Measurements from ENCODE around the gene CAPN10. TPM values are rescaled to one million over a fixed set of nuclear protein-coding genes. Genes with fewer than 3 reads are reported as not detected.

Gene CAPN10
- total RNA-seq, 1 donor from 2014 or later = 30.6 TPM

DNA sequence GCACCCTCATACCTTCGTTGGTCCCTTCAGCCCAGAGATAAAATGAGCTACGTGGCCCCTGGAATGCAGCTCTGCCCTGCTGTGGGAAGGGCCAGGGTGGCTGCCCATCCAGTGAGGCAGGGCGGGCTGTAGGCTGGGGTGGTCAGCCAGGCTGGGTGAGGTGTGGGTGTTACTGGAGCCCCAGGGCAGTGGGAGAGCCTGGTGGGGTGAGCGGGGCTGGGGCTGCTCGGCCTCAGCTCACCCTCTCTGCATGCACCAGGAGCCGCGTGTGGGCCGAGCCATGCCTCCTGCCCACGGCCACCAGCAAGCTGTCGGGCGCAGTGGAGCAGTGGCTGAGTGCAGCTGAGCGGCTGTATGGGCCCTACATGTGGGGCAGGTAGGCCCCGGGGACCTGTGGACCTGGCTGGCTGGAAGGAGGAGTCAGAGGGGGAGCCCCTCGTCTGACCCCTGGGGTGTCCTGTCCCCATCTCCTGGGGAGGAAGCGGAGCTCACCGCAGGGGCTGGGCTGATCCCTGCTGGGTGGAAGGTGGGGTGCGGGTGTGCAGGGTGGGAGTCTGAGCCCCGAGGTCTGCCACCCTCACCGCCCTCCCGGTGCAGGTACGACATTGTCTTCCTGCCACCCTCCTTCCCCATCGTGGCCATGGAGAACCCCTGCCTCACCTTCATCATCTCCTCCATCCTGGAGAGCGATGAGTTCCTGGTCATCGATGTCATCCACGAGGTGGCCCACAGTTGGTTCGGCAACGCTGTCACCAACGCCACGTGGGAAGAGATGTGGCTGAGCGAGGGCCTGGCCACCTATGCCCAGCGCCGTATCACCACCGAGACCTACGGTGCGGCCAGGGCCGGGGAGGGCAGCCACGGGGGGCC lies 12.8 kb upstream of the CAPN10 start:
- FAIRE-seq (no peak), DNase-seq (ENCODE audit: low spot score in 2 of 2) (no peak)

- no peak for FAIRE-seq
- no peak for DNase-seq (ENCODE audit: low spot score in 2 of 2)
Measured at GRCh38 chr2:240574386-240575100, 12.0 kb upstream of the CAPN10 start.

DNA sequence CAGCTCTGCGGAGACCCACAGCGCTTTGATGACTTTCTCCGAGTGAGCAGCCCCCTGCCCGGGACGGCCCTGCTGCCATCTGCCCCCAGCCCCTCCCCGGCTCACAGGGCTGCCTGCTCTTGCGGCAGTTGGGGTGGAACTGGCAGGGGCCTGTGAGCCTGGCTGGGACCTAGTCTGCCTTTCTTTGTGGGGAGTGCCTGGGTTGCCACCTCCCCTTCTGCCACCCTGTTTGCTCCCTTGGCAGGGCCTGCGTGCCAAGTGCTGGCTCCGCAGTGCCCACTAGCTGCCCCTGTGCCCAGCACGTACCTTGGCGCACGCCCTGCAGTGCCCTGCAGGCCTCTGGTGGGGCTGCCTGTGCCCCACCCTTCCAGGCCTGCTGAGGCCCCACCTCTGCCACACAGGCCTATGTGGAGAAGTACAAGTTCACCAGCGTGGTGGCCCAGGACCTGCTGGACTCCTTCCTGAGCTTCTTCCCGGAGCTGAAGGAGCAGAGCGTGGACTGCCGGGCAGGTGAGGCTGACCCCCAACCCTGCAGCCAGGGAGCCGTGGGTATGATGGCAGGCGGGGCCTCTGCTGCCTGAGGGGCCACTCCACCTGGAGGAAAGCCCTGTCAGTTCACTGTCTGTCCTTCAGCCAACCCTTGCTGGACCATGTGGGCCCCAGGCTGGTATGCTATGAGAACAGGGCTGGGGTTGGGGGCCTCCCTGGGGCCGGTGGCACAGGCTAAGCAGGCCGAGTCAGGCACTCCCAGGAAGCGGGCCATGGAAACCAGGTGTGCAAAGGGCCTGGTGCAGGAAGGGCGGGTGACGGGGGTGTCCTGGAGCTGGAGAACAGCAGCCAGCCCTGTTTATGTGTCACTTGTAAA lies 11.2 kb upstream of the CAPN10 start:
- FAIRE-seq = no peak
- no peak for DNase-seq (ENCODE audit: low spot score in 2 of 2)

DNA sequence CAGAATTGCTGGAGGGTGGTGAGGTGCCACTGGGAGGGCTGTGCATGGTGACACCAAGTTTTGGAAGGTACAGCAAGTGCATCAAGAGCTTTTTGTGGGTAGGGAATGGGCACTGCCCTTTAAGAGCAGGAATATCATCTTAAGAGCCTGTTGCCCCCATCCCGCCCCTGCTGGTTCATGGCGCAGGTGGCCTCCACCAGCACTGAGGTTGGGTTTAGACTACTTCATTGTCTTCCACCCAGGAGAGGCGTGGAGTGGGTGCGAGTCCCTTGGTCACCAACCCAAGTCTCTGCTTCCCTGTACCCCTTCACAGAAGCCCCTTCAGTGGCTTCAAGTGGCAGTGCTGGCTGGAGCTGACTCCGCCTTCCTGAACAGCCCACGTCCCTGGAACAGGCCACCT lies 10.5 kb upstream of the CAPN10 start:
- DNase-seq (ENCODE audit: low spot score in 2 of 2) (no peak), FAIRE-seq (no peak)

- FAIRE-seq = no peak
- DNase-seq (ENCODE audit: low spot score in 2 of 2) = no peak
Measured at GRCh38 chr2:240576436-240577205, 9.9 kb upstream of the CAPN10 start.

DNA sequence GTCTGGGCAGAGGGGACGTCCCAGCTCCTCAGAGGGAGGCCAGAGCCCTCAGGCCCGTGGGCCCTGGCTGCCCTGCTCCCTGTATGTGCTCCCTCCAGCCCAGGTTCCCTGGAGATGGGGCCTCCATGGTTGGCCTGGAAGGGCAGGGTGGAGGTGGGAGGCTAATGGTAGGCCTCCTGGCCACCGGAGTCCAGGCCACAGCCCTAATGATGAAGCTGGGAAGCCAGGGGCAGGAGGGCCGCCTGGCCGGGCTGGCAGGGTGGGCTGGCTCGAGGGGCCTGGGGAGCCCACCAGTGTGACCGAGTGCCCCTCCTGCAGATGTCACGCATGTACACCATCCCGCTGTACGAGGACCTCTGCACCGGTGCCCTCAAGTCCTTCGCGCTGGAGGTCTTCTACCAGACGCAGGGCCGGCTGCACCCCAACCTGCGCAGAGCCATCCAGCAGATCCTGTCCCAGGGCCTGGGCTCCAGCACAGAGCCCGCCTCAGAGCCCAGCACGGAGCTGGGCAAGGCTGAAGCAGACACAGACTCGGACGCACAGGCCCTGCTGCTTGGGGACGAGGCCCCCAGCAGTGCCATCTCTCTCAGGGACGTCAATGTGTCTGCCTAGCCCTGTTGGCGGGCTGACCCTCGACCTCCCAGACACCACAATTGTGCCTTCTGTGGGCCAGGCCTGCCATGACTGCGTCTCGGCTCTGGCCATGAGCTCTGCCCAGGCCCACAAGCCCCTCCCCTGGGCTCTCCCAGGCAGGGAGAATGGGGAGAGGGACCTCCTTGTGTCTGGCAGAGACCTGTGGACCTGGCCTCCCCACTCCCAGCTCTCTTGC lies 9.0 kb upstream of the CAPN10 start:
- no peak for FAIRE-seq
- DNase-seq (ENCODE audit: low spot score in 2 of 2) = no peak

GRCh38 chr2:240578110-240578450 lies 8.5 kb upstream of the CAPN10 start:
- DNase-seq (ENCODE audit: low spot score in 2 of 2) (no peak), FAIRE-seq (no peak)

GRCh38 chr2:240578488-240578887 lies 8.0 kb upstream of the CAPN10 start:
- FAIRE-seq (no peak), DNase-seq (ENCODE audit: low spot score in 2 of 2) (no peak)

DNA sequence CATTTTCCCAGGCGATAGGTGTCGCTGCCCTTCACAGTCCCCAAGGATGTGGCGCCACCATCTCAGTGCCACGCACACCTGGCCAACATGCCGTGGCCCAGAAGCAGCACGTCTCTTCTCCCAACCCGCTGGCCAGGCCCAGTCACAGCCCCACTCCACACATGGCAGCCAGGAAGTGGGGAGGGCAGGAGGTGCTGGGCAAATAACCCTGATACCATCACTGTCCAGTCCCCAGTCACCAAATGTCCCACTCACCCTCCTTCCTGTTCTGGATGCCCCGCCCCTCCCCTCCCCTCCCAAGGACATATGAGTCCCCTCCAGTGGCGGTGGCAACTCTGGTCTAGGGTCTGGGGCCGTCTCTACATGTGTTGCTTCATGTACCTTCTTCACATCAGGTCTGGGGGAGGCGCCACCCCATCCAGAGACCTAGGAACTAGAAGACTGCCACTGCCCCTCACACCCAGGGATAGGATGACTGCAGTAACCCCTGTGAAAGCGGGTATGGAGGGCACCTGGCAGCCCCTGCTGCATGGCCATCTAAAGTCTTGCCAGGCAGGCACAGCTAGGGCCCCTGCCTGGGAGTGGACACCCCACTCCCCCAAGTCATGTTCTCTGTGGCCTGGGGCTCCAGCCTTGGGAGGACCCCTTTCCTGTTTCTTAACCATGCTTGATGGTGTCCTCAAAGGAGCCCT lies 7.3 kb upstream of the CAPN10 start:
- no peak for FAIRE-seq
- DNase-seq (ENCODE audit: low spot score in 2 of 2) = no peak

GRCh38 chr2:240579771-240580614 lies 6.5 kb upstream of the CAPN10 start:
- DNase-seq (ENCODE audit: low spot score in 2 of 2) = no peak
- no peak for FAIRE-seq

DNA sequence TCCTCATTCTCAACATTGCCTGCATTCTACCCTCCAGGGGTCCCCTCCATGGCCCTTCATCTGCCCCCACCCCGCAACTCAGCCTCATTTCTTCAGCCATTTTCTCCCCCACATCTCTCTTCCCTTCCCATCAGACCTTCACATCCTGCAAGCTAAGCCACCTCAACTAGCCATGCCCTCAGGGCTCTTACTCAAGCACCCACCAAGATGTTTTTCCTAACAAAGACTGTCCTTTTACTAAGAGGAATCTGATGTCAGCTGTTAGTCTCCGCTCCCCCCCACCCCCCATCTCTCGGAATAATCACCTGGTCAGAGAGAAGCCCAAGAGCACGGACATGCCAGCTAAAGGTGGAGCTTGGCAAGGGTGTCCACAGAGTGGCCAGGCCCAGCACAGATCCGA lies 4.7 kb upstream of the CAPN10 start:
- DNase-seq (ENCODE audit: low spot score in 2 of 2) (no peak), FAIRE-seq (no peak)

DNA sequence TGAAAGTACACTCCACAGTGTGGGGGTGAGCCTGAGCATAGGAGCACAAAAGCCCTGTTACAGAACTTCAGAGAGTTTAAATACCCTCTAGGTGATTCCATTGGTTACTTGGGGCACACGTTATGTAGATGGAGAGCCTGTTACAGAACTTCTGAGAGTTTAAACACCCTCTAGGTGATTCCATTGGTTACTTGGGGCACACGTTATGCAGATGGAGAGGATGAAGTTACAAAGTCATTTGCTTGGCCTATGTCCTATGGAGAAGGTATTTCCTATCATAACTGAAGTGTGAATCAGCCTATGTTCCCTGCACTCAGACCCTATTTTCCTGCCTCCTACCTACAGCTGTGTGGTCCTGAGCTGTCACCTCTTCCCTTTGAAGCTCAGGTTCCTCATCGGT lies 3.8 kb upstream of the CAPN10 start:
- no peak for FAIRE-seq

DNA sequence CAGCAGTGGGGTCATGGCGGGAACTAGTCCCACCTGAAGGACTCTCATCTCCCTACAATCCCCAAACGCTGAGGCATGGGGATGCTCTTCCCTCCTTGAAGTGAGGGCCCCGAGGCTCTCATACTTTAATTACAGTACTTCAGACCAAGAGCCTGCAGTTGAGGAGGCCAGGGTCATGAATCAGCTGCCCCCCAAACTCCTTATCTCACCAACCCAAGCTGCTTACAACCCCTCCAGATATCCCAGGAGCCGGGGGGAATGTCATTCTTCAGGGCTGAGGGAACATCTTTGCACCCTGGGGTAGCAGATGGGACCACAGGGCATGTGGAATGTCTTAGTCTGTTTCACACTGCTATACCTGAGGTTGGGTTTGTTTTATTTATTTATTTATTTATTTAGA lies 2.8 kb upstream of the CAPN10 start:
- no peak for DNase-seq (ENCODE audit: low spot score in 2 of 2)
- FAIRE-seq = no peak

More for the DNA sequence above, 3.8 kb upstream of the CAPN10 start:
- no peak for DNase-seq (ENCODE audit: low spot score in 2 of 2)

GRCh38 chr2:240584486-240585031 lies 2.0 kb upstream of the CAPN10 start:
- no peak for DNase-seq (ENCODE audit: low spot score in 2 of 2)
- FAIRE-seq = no peak

DNA sequence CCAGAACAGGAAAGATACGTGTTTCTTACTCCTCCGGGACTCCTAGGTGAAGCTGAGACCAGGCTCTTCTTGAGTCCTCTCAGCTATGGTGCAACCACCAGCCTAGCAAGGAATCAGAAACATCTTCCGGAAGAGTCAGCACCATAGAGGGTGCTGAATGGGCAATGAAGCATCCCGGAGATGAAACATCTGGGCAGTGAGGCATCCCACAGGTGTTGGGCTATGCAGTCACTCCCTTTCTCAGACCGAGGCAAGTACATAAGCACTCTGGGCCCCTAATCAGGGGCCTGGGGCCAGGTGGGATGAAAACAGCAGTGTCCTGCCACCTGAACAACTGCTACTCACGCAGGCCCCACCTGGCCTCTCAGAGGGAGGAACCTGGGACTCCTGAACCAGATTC lies 1.4 kb upstream of the CAPN10 start:
- no peak for FAIRE-seq

DNA sequence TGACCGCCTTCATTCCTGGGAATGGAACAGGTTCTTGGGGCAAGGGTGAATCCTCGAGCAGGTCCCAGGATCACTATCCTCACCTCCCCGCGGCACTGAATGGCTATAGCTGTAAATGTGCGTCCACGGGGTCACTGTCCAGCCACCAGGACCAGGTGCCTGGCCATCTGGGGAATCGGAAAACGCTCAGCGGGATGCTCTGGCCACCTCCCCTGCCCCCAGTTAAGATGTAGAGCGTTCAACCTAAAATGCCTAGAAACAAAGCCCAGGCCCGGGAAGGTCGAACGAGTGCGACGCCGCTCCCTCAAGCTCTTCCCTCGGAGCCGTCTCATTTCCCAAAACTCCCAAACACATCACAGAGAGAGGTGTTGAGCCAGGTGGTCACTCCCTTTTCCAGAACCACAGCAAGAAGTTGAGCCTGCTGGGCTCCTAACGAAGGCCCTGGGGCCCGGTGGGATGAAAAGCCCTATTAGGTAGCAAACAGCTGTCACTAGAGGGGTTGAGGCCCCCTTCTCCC lies 795 bp upstream of the CAPN10 start:
- no peak for FAIRE-seq
- no peak for DNase-seq (ENCODE audit: low spot score in 2 of 2)

More for the DNA sequence above, 1.4 kb upstream of the CAPN10 start:
- no peak for DNase-seq (ENCODE audit: low spot score in 2 of 2)

Data from frontal cortex (tissue), 4 donors.